EH (cell line): ENCODE results near the gene LRRC28.

Source experiments
- DNase-seq: peaks from one replicate; pipeline ENCODE4 v3.0.0-alpha.2; 2015; ENCODE audit warnings: low read depth

The LRRC28 gene

DNA sequence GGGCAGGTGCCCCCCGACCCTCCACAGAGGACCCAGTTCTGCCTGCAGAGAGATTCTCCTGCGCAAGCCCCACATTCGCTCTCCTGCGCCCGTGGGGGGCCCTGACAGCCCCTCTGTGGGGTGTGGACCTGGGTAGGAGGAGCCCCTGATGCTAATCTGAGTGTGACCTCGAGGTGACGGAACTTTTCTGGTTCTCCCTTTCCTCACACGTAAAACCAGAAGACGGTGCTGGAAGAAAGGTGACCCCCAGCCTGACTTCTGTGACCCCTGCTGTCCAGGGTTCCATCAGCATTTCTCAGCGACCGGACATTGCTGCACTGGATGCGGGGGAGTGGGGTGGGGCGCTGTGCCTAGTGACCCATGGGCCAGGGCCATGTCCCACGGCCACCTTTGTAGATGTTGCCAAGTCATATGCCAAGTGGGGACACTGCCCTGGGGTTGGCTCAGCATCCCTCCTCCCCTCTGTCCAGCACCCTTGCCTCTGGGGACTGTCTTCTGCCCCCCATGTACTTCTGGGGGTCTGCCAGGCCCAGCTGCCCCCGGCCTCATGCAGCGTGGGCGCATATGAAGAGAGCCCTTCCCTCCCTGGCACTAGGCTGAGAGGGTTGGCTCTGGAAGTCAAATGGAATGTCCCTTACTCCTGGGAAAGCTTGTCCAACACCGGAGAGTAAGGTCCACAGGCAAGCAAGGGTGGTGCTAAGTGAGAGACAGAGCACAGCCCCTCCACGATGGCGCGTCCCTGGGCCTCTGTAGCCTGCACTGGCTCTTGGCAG, 185.4 kb downstream of the LRRC28 start:
- DNase-seq: no peak

DNA sequence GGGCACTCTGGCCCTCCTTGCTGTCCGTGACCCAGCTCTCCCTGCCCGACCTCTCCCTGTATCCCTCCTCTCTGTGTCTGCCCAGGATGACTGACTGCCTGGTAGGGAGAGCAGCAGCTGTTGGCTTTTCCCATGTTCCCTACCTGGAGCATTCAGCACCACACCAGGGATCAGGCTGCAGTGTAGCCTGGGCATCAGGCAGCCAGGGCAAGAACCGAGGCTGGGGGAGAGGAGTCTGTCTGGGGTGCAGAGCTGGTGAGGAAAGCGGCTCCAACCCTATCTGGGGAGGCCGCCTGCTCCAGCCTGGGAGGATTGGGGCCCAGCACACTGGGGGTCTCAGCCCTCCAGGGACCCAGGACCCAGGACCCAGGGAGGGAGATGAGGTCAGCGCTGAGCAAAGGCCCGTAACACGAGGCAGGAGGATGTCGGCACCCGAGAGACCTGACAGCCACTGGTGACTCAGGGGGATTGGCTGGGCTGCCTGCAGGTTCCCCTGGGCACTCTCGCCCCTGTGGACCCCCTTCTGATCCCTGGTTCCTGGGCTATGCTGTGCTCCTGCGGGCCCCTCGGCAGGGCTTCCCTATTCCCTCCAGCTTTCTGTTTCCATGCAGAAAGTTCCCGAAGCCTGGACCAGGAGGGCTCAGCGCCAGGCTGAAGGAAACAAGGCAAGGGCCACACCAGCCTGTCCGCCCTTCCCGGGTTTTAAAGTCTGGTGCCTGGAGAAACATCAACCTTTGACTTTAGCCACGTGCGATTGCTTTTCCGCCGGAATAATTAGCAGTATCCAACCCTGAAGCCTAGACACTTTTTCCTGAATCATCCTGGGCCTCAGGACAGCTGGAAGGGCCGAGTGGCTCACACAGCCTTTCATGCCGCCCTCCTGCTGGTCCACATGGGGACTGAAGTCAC, 186.3 kb downstream of the LRRC28 start:
- no peak for DNase-seq

DNA sequence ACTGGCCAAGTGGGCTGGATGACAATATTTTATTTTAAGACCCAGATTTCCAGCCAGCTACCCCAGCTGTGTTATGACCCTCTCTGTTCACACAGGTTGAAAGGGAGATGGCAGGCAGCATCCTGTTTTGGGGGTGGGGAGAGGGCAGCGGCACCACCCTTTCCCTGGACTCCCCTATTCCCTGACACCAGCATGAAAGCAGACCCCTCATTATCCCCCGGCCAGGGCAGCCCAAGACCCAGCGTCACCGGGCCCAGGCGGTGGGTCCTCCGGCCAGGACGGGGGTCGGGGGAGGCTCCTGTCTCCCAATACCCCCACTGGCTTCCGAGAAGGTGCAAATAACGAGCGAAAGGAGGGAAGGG, 186.9 kb downstream of the LRRC28 start:
- no peak for DNase-seq

DNA sequence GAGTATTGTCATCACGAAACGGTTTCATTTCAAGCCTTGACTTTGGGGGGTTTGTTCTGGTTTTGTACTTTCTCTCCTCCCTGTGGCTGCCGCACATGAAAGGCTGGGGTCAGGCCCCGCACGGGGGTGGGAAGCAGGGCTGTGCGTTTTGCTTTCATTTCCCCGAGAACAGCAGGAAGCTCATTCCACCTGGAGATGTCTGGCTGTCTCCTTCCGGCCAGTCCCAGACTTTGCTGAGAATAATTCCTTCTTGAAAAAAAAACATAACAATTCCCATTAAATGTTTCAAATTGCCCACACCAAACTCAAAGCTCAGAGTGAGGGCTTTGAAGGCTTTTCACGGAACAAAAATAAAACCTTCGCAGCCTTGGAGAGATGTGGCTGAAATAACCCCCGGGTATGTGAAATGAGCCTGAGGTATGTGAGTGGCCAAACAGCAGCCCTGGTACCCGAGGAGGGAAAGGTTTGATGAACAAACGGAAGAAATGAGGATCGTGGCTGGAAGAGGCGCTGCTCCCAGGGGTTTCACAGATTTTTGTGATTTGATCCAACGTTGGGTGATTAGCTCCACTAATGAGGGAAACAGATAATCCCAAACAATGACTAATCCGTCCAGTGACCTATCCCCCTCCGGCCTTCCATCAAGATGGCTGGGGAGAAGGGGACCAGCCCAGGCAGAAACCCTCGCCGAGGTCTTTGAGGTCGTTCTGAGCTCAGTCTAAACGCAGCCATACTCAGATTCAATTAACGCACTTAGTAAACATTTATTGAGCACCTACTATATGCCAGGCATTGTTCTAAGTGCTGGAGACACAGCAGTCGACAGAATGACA, 187.6 kb downstream of the LRRC28 start:
- no peak for DNase-seq

DNA sequence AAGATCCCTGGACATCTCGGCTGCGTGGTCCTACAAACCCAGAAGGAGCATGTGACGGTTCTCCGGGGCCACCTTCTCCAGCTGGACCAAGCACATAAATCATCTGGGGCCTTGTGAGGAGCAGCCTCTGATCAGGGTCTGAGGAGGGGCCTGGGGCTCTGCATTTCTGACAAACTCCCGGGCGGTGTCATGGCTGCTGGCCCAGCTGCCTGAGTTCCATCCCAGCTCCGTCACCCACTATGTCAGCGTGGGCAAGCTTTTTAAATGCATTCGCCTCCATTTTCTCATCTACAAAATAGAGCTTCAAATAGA, 188.2 kb downstream of the LRRC28 start:
- no peak for DNase-seq

DNA sequence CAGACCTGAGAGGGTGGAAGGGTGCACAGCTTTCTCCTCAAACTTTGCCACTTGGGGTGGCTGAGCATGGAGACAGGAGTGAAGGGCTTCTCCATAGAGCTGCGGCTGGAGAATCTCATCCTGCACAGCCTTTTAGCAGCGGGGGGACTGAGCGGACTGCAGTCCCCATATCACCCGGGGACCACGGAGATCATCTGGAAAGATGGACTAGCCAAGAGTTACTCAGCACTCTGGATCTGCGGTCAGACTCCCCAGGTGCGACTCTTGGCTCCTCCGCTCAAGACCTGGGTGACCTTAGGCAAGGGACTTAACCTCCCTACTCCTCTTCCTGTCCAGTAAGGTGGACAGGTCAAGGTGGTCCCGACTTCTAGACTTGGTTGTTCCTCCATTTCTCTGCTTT, 188.7 kb downstream of the LRRC28 start:
- no peak for DNase-seq
